ENCODE results near the gene TMEM237. TPM values are rescaled to one million over a fixed set of nuclear protein-coding genes. Genes with fewer than 3 reads are reported as not detected.

TMEM237 gene
- polyA plus RNA-seq, 1 donor: 15.4 TPM

- H3K4me1 ChIP-seq (ENCODE audit: control insufficient read depth, insufficient read depth, low read length): no peaks in the 10 kb centered on the region
- no peak overlapping the region for H3K4me3 ChIP-seq (ENCODE audit: low read length)
- H3K27me3 ChIP-seq (ENCODE audit: control insufficient read depth, insufficient read depth, low read length): no peaks in the 10 kb centered on the region
- H3K27ac ChIP-seq (ENCODE audit: low read length): no peak overlapping the region
- peaks cover 3% of the 10 kb centered on the region for H3K9me3 ChIP-seq (ENCODE audit: control insufficient read depth, low read depth, low read length)
- 83% methylated on average over 1 of the region's 1 CpG for WGBS (ENCODE audit: insufficient coverage, low lambda C conversion rate)
- DNase-seq: no peak
- no peaks in the 10 kb centered on the region for H3K36me3 ChIP-seq (ENCODE audit: control insufficient read depth, insufficient read depth, low read length)
These were observed 26.6 kb upstream of the TMEM237 start for GRCh38 chr2:201669865-201670264.

DNA sequence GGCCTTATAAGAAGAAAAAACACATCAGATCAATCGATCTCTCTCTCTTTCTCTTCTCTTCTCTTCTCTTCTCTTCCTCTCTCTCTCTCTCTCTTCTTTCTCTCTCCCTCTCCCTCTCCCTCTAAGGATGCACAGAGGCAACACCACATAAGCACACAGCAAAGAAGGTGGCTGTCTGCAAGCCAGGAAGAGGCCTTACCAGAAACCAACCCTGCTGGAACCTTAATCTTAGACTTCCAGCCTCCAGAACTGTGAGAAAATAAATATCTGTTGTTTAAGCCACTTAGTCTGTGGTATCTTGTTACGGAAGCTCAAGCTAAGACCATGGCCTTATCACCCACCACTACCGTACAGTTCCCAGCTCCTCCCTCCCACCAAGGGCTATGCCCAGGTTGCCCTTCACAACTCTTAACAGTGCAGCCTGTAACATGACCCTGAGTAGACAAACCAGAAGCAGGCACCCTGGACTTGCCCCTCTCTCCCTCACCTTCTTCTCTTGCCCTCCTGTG lies 25.2 kb upstream of the TMEM237 start:
- Histone ChIP-seq H3K27ac (ENCODE audit: low read length) (no peak overlapping the region), H3K27me3 (ENCODE audit: control insufficient read depth, insufficient read depth, low read length) (no peaks in the 10 kb centered on the region), H3K4me3 (ENCODE audit: low read length) (no peak overlapping the region), H3K4me1 (ENCODE audit: control insufficient read depth, insufficient read depth, low read length) (no peaks in the 10 kb centered on the region), H3K36me3 (ENCODE audit: control insufficient read depth, insufficient read depth, low read length) (no peaks in the 10 kb centered on the region), H3K9me3 (ENCODE audit: control insufficient read depth, low read depth, low read length) (peaks cover 3% of the 10 kb centered on the region)
- WGBS (ENCODE audit: insufficient coverage, low lambda C conversion rate): 44% methylated on average over 1 of the region's 3 CpGs
- DNase-seq: no peak

- no CpG with 5 or more reads among the region's 8 CpGs for WGBS (ENCODE audit: insufficient coverage, low lambda C conversion rate)
- H3K4me3 ChIP-seq (ENCODE audit: low read length): no peak overlapping the region
- no peak for DNase-seq
- H3K27me3 ChIP-seq (ENCODE audit: control insufficient read depth, insufficient read depth, low read length): no peaks in the 10 kb centered on the region
- H3K36me3 ChIP-seq (ENCODE audit: control insufficient read depth, insufficient read depth, low read length): no peaks in the 10 kb centered on the region
- no peak overlapping the region for H3K27ac ChIP-seq (ENCODE audit: low read length)
- no peaks in the 10 kb centered on the region for H3K4me1 ChIP-seq (ENCODE audit: control insufficient read depth, insufficient read depth, low read length)
- peaks cover 3% of the 10 kb centered on the region for H3K9me3 ChIP-seq (ENCODE audit: control insufficient read depth, low read depth, low read length)
These were observed 21.0 kb upstream of the TMEM237 start for GRCh38 chr2:201664334-201664733.

DNA sequence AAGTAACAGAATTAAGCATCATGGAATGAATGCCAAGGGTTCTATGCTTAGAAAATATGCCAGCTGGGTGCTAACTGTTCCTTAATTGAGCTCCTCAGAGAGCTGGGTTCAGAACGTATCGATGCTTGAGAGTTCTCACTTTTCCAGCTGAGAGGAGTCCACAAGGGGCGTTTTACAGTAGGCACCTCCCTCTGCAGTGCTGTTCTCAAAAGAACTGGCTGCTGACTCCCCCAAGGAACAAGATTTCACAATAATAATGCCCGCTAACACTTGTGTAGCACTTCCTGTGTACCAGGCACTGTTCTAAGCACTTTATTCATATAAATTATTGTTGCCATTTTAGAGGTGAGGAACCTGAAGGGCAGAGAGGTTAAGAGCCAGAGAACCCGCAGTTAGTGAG lies 18.1 kb upstream of the TMEM237 start:
- no peak overlapping the region for H3K4me3 ChIP-seq (ENCODE audit: low read length)
- no peaks in the 10 kb centered on the region for H3K4me1 ChIP-seq (ENCODE audit: control insufficient read depth, insufficient read depth, low read length)
- no peak overlapping the region for H3K27ac ChIP-seq (ENCODE audit: low read length)
- H3K27me3 ChIP-seq (ENCODE audit: control insufficient read depth, insufficient read depth, low read length): no peaks in the 10 kb centered on the region
- DNase-seq: no peak
- H3K36me3 ChIP-seq (ENCODE audit: control insufficient read depth, insufficient read depth, low read length): no peaks in the 10 kb centered on the region
- H3K9me3 ChIP-seq (ENCODE audit: control insufficient read depth, low read depth, low read length): no peaks in the 10 kb centered on the region
- WGBS (ENCODE audit: insufficient coverage, low lambda C conversion rate): no CpG with 5 or more reads among the region's 5 CpGs

DNA sequence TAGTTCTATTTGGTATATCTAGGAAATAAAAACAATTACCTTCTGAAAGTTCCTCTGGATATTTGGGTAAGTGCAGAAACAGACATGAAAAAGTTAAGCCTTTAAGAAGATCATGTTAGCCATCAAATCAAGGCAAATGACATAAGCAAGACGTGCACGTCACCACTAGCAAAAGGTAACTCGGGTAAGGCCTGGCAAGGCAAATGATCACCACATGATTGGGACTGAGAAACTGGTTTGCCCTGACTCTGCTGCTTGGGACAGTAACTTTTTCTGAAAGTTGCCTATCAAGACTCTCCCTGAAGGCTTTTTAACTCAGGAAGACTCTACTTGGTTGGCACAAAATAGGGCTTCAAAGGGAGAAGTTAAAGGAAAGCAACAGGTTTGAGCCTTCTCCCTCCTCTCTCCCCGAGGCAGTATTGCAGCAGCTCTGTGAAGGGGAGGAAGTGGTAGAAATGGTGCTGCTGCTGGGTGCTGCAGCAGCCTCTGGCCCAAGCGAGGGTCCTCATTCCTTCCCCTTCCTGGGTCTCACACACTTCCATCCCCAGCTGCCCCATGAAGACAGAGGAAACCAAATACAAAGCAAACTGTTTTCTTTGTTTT lies 17.1 kb upstream of the TMEM237 start:
- Histone ChIP-seq H3K9me3 (ENCODE audit: control insufficient read depth, low read depth, low read length) (no peaks in the 10 kb centered on the region), H3K27ac (ENCODE audit: low read length) (no peak overlapping the region), H3K4me3 (ENCODE audit: low read length) (no peak overlapping the region), H3K4me1 (ENCODE audit: control insufficient read depth, insufficient read depth, low read length) (no peaks in the 10 kb centered on the region), H3K27me3 (ENCODE audit: control insufficient read depth, insufficient read depth, low read length) (no peaks in the 10 kb centered on the region), H3K36me3 (ENCODE audit: control insufficient read depth, insufficient read depth, low read length) (no peaks in the 10 kb centered on the region)
- WGBS (ENCODE audit: insufficient coverage, low lambda C conversion rate): no CpG with 5 or more reads among the region's 5 CpGs
- no peak for DNase-seq

DNA sequence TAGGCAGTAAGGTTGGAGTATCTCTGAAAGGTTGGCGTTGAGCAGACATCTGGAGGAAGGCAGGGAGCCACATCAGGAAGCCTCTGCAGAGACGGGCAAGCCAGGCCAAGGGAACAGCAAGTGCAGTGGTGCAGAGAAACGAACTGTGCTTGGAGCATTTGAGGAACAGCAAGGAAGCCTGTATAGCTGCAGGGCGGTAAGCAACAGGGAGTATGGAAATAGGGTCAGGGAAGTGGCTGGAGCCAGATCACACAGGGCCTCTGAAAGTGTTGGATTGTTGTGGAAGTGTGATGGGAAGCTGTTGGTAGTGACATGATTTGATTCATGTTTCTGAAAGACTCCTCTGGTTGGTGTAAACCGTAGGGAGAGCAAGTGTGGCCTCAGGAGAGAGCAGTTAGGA lies 13.4 kb upstream of the TMEM237 start:
- Histone ChIP-seq H3K4me1 (ENCODE audit: control insufficient read depth, insufficient read depth, low read length) (no peaks in the 10 kb centered on the region), H3K9me3 (ENCODE audit: control insufficient read depth, low read depth, low read length) (no peaks in the 10 kb centered on the region), H3K36me3 (ENCODE audit: control insufficient read depth, insufficient read depth, low read length) (no peaks in the 10 kb centered on the region), H3K27me3 (ENCODE audit: control insufficient read depth, insufficient read depth, low read length) (no peaks in the 10 kb centered on the region), H3K4me3 (ENCODE audit: low read length) (no peak overlapping the region), H3K27ac (ENCODE audit: low read length) (no peak overlapping the region)
- 71% methylated on average over 3 of the region's 5 CpGs for WGBS (ENCODE audit: insufficient coverage, low lambda C conversion rate)
- no peak for DNase-seq

DNA sequence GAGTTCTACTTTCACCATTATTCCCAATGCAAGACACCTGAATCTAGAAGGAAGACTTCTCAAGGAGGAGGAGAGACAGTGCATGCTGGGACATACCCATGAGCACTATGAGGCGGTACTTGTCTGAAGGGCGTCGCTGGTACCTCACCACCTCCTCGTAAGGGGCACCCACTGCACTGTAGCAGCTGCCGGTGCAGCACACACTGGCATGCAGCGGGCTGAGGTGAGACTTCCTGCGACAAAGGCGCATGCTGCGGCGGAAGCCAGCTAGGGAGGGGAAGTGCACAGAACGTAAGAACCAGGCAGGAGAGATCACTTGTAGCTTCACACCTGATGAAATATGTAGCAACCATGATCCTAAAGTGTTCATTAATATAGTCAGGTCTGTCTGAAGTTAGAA lies 12.8 kb upstream of the TMEM237 start:
- Histone ChIP-seq H3K36me3 (ENCODE audit: control insufficient read depth, insufficient read depth, low read length) (no peaks in the 10 kb centered on the region), H3K27me3 (ENCODE audit: control insufficient read depth, insufficient read depth, low read length) (no peaks in the 10 kb centered on the region), H3K27ac (ENCODE audit: low read length) (no peak overlapping the region), H3K4me3 (ENCODE audit: low read length) (no peak overlapping the region), H3K9me3 (ENCODE audit: control insufficient read depth, low read depth, low read length) (no peaks in the 10 kb centered on the region), H3K4me1 (ENCODE audit: control insufficient read depth, insufficient read depth, low read length) (no peaks in the 10 kb centered on the region)
- DNase-seq: no peak
- 100% methylated on average over 1 of the region's 11 CpGs for WGBS (ENCODE audit: insufficient coverage, low lambda C conversion rate)

DNA sequence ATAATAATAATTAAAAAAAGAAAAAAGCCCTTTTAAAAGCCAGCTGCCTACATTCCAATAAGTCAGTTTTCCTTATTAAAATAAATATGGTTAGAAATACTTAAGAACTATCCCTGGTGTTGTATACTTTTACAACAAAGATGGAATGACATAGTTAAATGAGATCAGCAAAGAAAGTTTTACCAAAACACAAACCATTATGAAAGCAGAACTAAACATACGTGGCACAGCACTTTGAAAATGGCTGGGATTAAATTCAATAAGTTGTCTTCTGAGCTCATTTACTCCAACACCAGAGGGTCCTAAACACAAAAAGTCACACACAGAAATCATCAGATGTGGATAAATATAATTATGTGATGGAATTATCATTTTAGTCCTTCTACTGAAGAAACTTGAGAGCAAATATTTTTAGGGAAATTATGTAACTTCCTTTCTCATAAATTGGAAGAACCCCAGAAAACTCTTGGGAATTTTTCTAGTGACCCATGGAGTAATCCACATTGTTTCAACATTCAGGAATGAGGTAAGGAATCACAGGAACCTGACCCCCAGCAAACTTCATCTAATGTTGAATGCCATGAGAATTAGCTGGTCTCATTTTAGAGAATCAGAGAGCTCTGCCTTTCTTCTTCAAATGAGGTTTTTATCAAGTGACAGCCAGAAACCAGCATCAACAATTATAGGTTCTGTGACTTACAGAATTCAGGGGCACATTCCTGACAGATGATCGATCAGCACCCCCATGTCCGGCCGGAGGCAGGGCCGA lies 11.5 kb upstream of the TMEM237 start:
- no peaks in the 10 kb centered on the region for H3K4me1 ChIP-seq (ENCODE audit: control insufficient read depth, insufficient read depth, low read length)
- H3K36me3 ChIP-seq (ENCODE audit: control insufficient read depth, insufficient read depth, low read length): no peaks in the 10 kb centered on the region
- no peak overlapping the region for H3K27ac ChIP-seq (ENCODE audit: low read length)
- no peaks in the 10 kb centered on the region for H3K27me3 ChIP-seq (ENCODE audit: control insufficient read depth, insufficient read depth, low read length)
- DNase-seq: no peak
- 60% methylated on average over 1 of the region's 5 CpGs for WGBS (ENCODE audit: insufficient coverage, low lambda C conversion rate)
- no peaks in the 10 kb centered on the region for H3K9me3 ChIP-seq (ENCODE audit: control insufficient read depth, low read depth, low read length)
- no peak overlapping the region for H3K4me3 ChIP-seq (ENCODE audit: low read length)

DNA sequence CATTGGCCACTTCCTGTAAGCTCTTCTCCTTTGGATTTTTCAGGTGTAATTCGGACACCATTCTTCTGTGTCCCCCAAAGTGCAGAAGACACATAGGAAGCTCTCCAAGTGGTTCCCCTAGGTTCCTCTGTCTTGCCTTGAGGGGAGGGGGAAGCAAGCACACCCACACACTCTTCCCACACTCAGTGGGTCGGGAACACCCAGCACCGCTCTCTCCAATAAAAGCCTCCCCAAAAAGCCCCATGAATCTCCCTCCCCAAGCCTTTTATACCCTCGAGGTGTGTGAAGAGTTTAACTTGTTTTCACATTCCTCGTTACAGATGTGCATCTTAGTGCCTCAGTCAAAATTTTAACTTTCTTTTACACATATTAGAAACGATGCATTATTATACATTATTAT lies 9.9 kb upstream of the TMEM237 start:
- no peak overlapping the region for H3K4me3 ChIP-seq (ENCODE audit: low read length)
- no peaks in the 10 kb centered on the region for H3K9me3 ChIP-seq (ENCODE audit: control insufficient read depth, low read depth, low read length)
- no peaks in the 10 kb centered on the region for H3K4me1 ChIP-seq (ENCODE audit: control insufficient read depth, insufficient read depth, low read length)
- no peak for DNase-seq
- no peaks in the 10 kb centered on the region for H3K27me3 ChIP-seq (ENCODE audit: control insufficient read depth, insufficient read depth, low read length)
- no peaks in the 10 kb centered on the region for H3K36me3 ChIP-seq (ENCODE audit: control insufficient read depth, insufficient read depth, low read length)
- 86% methylated on average over 5 of the region's 6 CpGs for WGBS (ENCODE audit: insufficient coverage, low lambda C conversion rate)
- H3K27ac ChIP-seq (ENCODE audit: low read length): no peak overlapping the region

GRCh38 chr2:201649442-201649841 lies 6.1 kb upstream of the TMEM237 start:
- no peaks in the 10 kb centered on the region for H3K9me3 ChIP-seq (ENCODE audit: control insufficient read depth, low read depth, low read length)
- H3K27ac ChIP-seq (ENCODE audit: low read length): no peak overlapping the region
- no peaks in the 10 kb centered on the region for H3K27me3 ChIP-seq (ENCODE audit: control insufficient read depth, insufficient read depth, low read length)
- no peak for DNase-seq
- H3K4me1 ChIP-seq (ENCODE audit: control insufficient read depth, insufficient read depth, low read length): no peaks in the 10 kb centered on the region
- no peaks in the 10 kb centered on the region for H3K36me3 ChIP-seq (ENCODE audit: control insufficient read depth, insufficient read depth, low read length)
- no peak overlapping the region for H3K4me3 ChIP-seq (ENCODE audit: low read length)
- WGBS (ENCODE audit: insufficient coverage, low lambda C conversion rate): no CpG with 5 or more reads among the region's 2 CpGs

DNA sequence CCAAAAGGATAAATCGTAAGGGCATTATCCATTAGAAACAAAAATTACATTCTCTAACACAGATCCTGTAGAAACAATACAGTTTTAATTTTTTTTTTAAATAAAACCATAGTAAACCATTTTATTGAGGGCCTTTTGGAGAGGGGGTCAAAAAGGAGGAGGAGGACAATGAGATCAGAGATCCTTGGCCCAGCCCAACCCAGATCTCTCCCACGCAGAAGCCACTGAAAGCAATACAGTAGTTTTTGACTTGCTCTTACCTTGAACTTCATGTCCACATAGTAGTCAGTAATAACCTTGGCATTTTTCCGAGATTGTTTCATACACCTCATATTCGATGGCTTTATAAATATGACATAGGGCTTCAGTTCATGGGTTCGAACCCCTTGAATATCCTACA lies 4.1 kb upstream of the TMEM237 start:
- 95% methylated on average over 4 of the region's 5 CpGs for WGBS (ENCODE audit: insufficient coverage, low lambda C conversion rate)
- no peak overlapping the region for H3K4me3 ChIP-seq (ENCODE audit: low read length)
- DNase-seq: no peak
- no peak overlapping the region for H3K27ac ChIP-seq (ENCODE audit: low read length)
- no peaks in the 10 kb centered on the region for H3K9me3 ChIP-seq (ENCODE audit: control insufficient read depth, low read depth, low read length)
- H3K27me3 ChIP-seq (ENCODE audit: control insufficient read depth, insufficient read depth, low read length): no peaks in the 10 kb centered on the region
- H3K4me1 ChIP-seq (ENCODE audit: control insufficient read depth, insufficient read depth, low read length): peaks cover 3% of the 10 kb centered on the region
- H3K36me3 ChIP-seq (ENCODE audit: control insufficient read depth, insufficient read depth, low read length): no peaks in the 10 kb centered on the region
